K562 (cell line): ENCODE measurements around the gene HNF4A. TPM values are rescaled to one million over a fixed set of nuclear protein-coding genes. Genes with fewer than 3 reads are reported as not detected.

ENCODE experiments used
- ATAC-seq: fragments of 200-7000 bp; cut with Tn5 transposase; 3 replicates; pipeline ENCODE4 v1.9.1; 2020; ENCODE audit warnings: moderate library complexity
- BruUV-seq: library from RNA; stranded (reverse); fragments of 400-500 nt; replicated peaks from 2 replicates; lab custom pipeline; 2021; lab: Mats Ljungman, UMichigan
- CTCF ChIA-PET: fragments of 300-600 bp; formaldehyde crosslinking; extraction: SDS; loops from one replicate; lab custom pipeline; 2021; ENCODE audit warnings: low intra/inter-chr PET ratio; lab: Yijun Ruan, JAX
- POLR2A ChIA-PET: fragments of 300-600, 350-650 bp; sonication (Branson Sonifier 250); formaldehyde crosslinking; extraction: SDS; loops from one replicate; lab custom pipeline; 2021; ENCODE audit warnings: antibody characterized with exemption, inconsistent platforms; lab: Yijun Ruan, JAX
- DNase-seq, 4 experiments: peaks; one replicate each; pipeline versions ENCODE4 v3.0.0 to v3.0.0-alpha.2; 2011 to 2018; ENCODE audit warnings: low spot score in 3 of 4, mixed read lengths in 3 of 4; ENCODE audit errors: extremely low read depth in 1 of 4
- FAIRE-seq: peaks from 2 replicates; lab custom pipeline; 2011; peaks lifted over from hg19 to GRCh38; lab: Jason Lieb, UNC
- H2AFZ ChIP-seq: 2 replicates; pipeline ENCODE4 v1.6.0; 2011; ENCODE audit warnings: low read depth, low read length, control low read depth, inconsistent platforms
- H3K27ac ChIP-seq: fragments of 200-600 bp; 3 replicates; pipeline ENCODE4 v1.8.0; 2011; ENCODE audit warnings: low read depth, mild to moderate bottlenecking, control low read depth, inconsistent platforms, low read length, moderate library complexity, mixed read lengths; ENCODE audit errors: extremely low read depth
- H3K27me3 ChIP-seq, 2 experiments: fragments of 300-600 bp in 1 of 2; 2 replicates in 1 of 2; 3 replicates in 1 of 2; pipeline versions ENCODE4 v1.6.0 to v1.8.0; 2011; ENCODE audit warnings: inconsistent platforms in 2 of 2, low read length in 2 of 2, mild to moderate bottlenecking in 1 of 2, mixed read lengths in 1 of 2, moderate library complexity in 1 of 2; ENCODE audit not compliant: control insufficient read depth in 2 of 2, insufficient read depth in 2 of 2
- H3K36me3 ChIP-seq: fragments of 300-600 bp; 3 replicates; pipeline ENCODE4 v1.8.0; 2011; ENCODE audit warnings: mild to moderate bottlenecking, low read length, inconsistent platforms; ENCODE audit not compliant: control insufficient read depth, insufficient read depth
- H3K4me1 ChIP-seq, 2 experiments: fragments of 200-600 bp in 1 of 2; replicated peaks in 1 of 2; 2 replicates in 1 of 2; 3 replicates in 1 of 2; pipeline versions ENCODE4 v1.5.1 to v1.8.0; 2011; ENCODE audit warnings: inconsistent platforms in 2 of 2, low read length in 2 of 2, mild to moderate bottlenecking in 1 of 2, mixed read lengths in 1 of 2, moderate library complexity in 1 of 2; ENCODE audit not compliant: control insufficient read depth in 2 of 2, insufficient read depth in 2 of 2
- H3K4me2 ChIP-seq: 2 replicates; pipeline ENCODE4 v1.6.1; 2011; ENCODE audit warnings: low read length, control low read depth, inconsistent platforms, mixed read lengths; ENCODE audit not compliant: insufficient read depth
- H3K4me3 ChIP-seq: fragments of 200-600 bp; sonication (generic), shearing (Covaris generic); 2 replicates; pipeline ENCODE4 v1.5.1; 2016; ENCODE audit warnings: control low read depth, inconsistent platforms
- H3K79me2 ChIP-seq: fragments of 200-600 bp; 3 replicates; pipeline ENCODE4 v1.8.0; 2011; ENCODE audit warnings: low read length, inconsistent platforms; ENCODE audit not compliant: control insufficient read depth, insufficient read depth
- H3K9ac ChIP-seq, 2 experiments: 2 replicates each; pipeline versions ENCODE4 v1.6.0 to v1.6.1; 2011; ENCODE audit warnings: low read depth in 2 of 2, low read length in 2 of 2, control low read depth in 1 of 2, inconsistent platforms in 1 of 2, mild to moderate bottlenecking in 1 of 2, mixed read lengths in 1 of 2; ENCODE audit not compliant: insufficient read depth in 1 of 2
- H3K9me1 ChIP-seq: one replicate; pipeline ENCODE4 v1.6.0; 2011; ENCODE audit warnings: inconsistent platforms, mild to moderate bottlenecking, low read length, moderate library complexity; ENCODE audit not compliant: control insufficient read depth, insufficient read depth
- H3K9me3 ChIP-seq: replicated peaks from 2 replicates; pipeline ENCODE4 v1.5.1; 2011; ENCODE audit warnings: low read depth, low read length, inconsistent platforms; ENCODE audit not compliant: control insufficient read depth, insufficient read depth
- H4K20me1 ChIP-seq: replicated peaks from 2 replicates; pipeline ENCODE4 v1.6.1; 2011; ENCODE audit warnings: low read length, inconsistent platforms, mixed read lengths; ENCODE audit not compliant: control insufficient read depth, insufficient read depth
- CCAR2 ChIP-seq: fragments of 200-400 bp; formaldehyde crosslinking; IDR thresholded peaks from 2 replicates; pipeline ENCODE4 v1.6.1; 2017; ENCODE audit warnings: mild to moderate bottlenecking, low read depth, low read length
- CSDE1 ChIP-seq, 2 experiments: fragments of 450-650 bp; IDR thresholded peaks; 2 replicates each; pipeline ENCODE4 v1.6.1; 2016; ENCODE audit warnings: mild to moderate bottlenecking in 1 of 2
- FOS ChIP-seq: IDR thresholded peaks from 3 replicates; pipeline ENCODE4 v1.6.1; 2011; ENCODE audit not compliant: insufficient read length; ENCODE audit errors: extremely low read depth
- GTF2E2 ChIP-seq: fragments of 200-800 bp; sonication (Bioruptor generic); IDR thresholded peaks from 2 replicates; pipeline ENCODE4 v1.6.1; 2016; ENCODE audit warnings: missing genetic modification characterization, missing compliant biosample characterization
- HEY1 ChIP-seq: fragments of 250-450 bp; sonication (Bioruptor Pico); IDR thresholded peaks from 2 replicates; pipeline ENCODE4 v1.5.0; 2020; ENCODE audit warnings: mild to moderate bottlenecking, moderate library complexity, borderline replicate concordance
- ILK ChIP-seq: fragments of 450-650 bp; IDR thresholded peaks from 2 replicates; pipeline ENCODE4 v1.6.1; 2016; ENCODE audit warnings: missing genetic modification characterization, low read depth, mild to moderate bottlenecking, missing compliant biosample characterization, moderate library complexity, borderline replicate concordance
- SLC30A9 ChIP-seq: fragments of 250-450 bp; sonication (Bioruptor Pico); IDR thresholded peaks from 2 replicates; pipeline ENCODE4 v1.8.0; 2022; ENCODE audit warnings: mild to moderate bottlenecking, moderate library complexity
- ZC3H4 ChIP-seq: sonication (generic); formaldehyde crosslinking; IDR thresholded peaks from 2 replicates; pipeline ENCODE4 v1.9.0; 2021; ENCODE audit warnings: missing genetic modification reagents, borderline replicate concordance
- ZNF146 ChIP-seq: IDR thresholded peaks from one replicate; pipeline ENCODE4 v1.6.1; 2018; ENCODE audit warnings: missing compliant biosample characterization; ENCODE audit not compliant: unreplicated experiment
- ZNF707 ChIP-seq: fragments of 250-450 bp; sonication (Bioruptor Pico); conservative IDR thresholded peaks from 2 replicates; pipeline ENCODE4 v1.8.0; 2022; ENCODE audit warnings: inconsistent platforms, mild to moderate bottlenecking, moderate library complexity
- WGBS: fragments of 100-300 bp; shearing (Covaris generic); methylation state at CpG from one replicate; pipeline ENCODE4 v1.1.6; 2016; ENCODE audit warnings: low coverage, mixed read lengths; ENCODE audit not compliant: insufficient coverage; ENCODE audit errors: missing lambda C conversion rate; 5-methylcytosine and 5-hydroxymethylcytosine counted together
- in situ Hi-C: fragments of 300-500 bp; cut with MboI; formaldehyde crosslinking; loops from 4 replicates; pipeline ENCODE4 v1.15.0; 2018; ENCODE audit warnings: inconsistent platforms, mixed read lengths
- intact Hi-C: fragments of 100-400 bp; cut with micrococcal nuclease; formaldehyde crosslinking; loops from 2 replicates; pipeline ENCODE4 v1.14.2; 2022
- polyA plus RNA-seq, 8 experiments: library from polyadenylated mRNA; depleted of rRNA in 4 of 8; stranded (reverse) in 5 of 8; unstranded in 3 of 8; fragments of >200 nt; fragmentation: Nextera tagmentation in 2 of 8; fragmentation: Illumina TruSeq in 1 of 8; extraction: Ambion mirVana in 2 of 8; extraction: Trizol in 1 of 8; gene quantifications; 2 replicates each; pipeline versions ENCODE4 v1.2.1 to v1.2.3, GENCODE V29; 2011 to 2014; ENCODE audit warnings: inconsistent platforms in 1 of 8, missing spikeins in 1 of 8
- total RNA-seq, 7 experiments: library from RNA; depleted of rRNA in 6 of 7; stranded (reverse); fragments of >200 nt in 6 of 7; fragmentation: Illumina TruSeq in 2 of 7; extraction: Trizol in 2 of 7; gene quantifications; 2 replicates each; pipeline versions ENCODE4 v1.2.1 to v1.2.3, GENCODE V29; 2011 to 2021; ENCODE audit warnings: low replicate concordance in 1 of 7
- TF ChIP-seq, protein P1 (sequence below), 3 experiments: IDR thresholded peaks in 2 of 3; conservative IDR thresholded peaks in 1 of 3; 2 replicates each; pipeline ENCODE4 v1.5.1; 2011 to 2012; ENCODE audit warnings: low read length in 3 of 3, mild to moderate bottlenecking in 3 of 3, control low read depth in 2 of 3, improper control_type of control experiment in 1 of 3, inconsistent platforms in 1 of 3, low read depth in 1 of 3, mixed read lengths in 1 of 3, moderate library complexity in 1 of 3; ENCODE audit not compliant: insufficient read depth in 2 of 3
- TF ChIP-seq, protein P2 (sequence below): fragments of 250-450 bp; sonication (Bioruptor Pico); IDR thresholded peaks from 2 replicates; pipeline ENCODE4 v1.4.0; 2020; ENCODE audit warnings: mild to moderate bottlenecking, moderate library complexity
- TF ChIP-seq, protein P3 (sequence below): sonication (generic); formaldehyde crosslinking; IDR thresholded peaks from 2 replicates; pipeline ENCODE4 v1.8.0; 2023; ENCODE audit warnings: missing genetic modification reagents, mild to moderate bottlenecking, borderline replicate concordance

HNF4A gene
- total and polyA plus RNA-seq, 9 of the 15 experiments (the other 6 are each of a cell fraction or from before 2014, with no cell fraction given) = 0.03 to 0.27 (median 0.08) TPM; not detected in 5

DNA sequence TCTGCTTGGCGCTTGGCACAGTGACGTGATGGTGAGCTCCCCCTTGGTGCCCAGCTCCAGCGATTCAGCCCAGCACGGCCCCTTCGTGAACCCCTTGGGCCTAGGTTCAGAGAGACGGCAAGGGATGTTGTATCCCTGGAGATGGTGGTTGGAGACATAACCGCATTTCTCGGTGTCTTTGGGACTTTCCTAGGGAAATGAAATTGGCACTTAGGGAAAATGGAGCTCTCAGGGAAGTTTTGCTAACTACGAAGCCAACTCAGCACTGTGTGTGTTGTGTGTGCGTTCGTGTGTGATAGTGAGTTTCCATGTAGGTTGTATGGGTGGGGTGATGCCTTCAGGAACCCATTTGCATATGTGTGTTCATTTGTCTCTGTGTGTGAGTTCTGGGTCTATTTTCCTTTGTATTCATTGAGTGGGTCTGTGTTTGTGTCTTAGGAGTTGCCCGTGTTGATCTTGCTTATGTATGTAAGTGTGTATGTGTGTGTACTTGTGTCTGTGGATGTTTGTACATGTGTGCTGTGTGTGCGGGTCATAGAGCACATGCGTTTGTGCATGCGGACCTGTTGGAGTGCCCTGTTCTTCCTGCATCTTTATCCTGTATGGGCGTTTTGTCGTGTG, 46.4 kb downstream of the HNF4A start:
- CTCF ChIA-PET = no interaction called here
- Histone ChIP-seq H3K9ac (no peak overlapping the region), H2AFZ (no peak overlapping the region), H3K4me2 (no peak overlapping the region), H3K9me3 (no peaks in the 10 kb centered on the region), H3K36me3 (no peaks in the 10 kb centered on the region), H3K79me2 (no peaks in the 10 kb centered on the region), H3K4me3 (no peak overlapping the region), H3K27ac (no peak overlapping the region), H4K20me1 (no peaks in the 10 kb centered on the region; the same call in 1 of the 2 replicates), H3K27me3 (peaks cover 0 to 32% of the 10 kb centered on the region in 2 experiments; a peak in 3 of 5 replicates), H3K4me1 (peaks cover 3 to 11% of the 10 kb centered on the region in 2 experiments), H3K9me1 (no peaks in the 10 kb centered on the region)
- WGBS = 31% methylated on average over 17 of the region's 17 CpGs
- FAIRE-seq (peak; percentile 57), DNase-seq (no peak), ATAC-seq (no peak)
- in situ Hi-C loops (no loop called here), intact Hi-C loops (no loop called here)
- BruUV-seq = no TSS peak
- POLR2A ChIA-PET = no interaction called here
- no peak for TF ChIP-seq SLC30A9 (CRISPR knock-in tag)
- TF ChIP-seq, protein P1, sequence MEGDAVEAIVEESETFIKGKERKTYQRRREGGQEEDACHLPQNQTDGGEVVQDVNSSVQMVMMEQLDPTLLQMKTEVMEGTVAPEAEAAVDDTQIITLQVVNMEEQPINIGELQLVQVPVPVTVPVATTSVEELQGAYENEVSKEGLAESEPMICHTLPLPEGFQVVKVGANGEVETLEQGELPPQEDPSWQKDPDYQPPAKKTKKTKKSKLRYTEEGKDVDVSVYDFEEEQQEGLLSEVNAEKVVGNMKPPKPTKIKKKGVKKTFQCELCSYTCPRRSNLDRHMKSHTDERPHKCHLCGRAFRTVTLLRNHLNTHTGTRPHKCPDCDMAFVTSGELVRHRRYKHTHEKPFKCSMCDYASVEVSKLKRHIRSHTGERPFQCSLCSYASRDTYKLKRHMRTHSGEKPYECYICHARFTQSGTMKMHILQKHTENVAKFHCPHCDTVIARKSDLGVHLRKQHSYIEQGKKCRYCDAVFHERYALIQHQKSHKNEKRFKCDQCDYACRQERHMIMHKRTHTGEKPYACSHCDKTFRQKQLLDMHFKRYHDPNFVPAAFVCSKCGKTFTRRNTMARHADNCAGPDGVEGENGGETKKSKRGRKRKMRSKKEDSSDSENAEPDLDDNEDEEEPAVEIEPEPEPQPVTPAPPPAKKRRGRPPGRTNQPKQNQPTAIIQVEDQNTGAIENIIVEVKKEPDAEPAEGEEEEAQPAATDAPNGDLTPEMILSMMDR (IDR thresholded peaks at IDR 0.05 in 2 of 3, conservative IDR thresholded peaks at IDR 0.05 in 1 of 3; ENCODE audit: insufficient read depth in 2 of 3, low read depth in 1 of 3, low read length in 3 of 3) = no peak
- TF ChIP-seq, protein P2, sequence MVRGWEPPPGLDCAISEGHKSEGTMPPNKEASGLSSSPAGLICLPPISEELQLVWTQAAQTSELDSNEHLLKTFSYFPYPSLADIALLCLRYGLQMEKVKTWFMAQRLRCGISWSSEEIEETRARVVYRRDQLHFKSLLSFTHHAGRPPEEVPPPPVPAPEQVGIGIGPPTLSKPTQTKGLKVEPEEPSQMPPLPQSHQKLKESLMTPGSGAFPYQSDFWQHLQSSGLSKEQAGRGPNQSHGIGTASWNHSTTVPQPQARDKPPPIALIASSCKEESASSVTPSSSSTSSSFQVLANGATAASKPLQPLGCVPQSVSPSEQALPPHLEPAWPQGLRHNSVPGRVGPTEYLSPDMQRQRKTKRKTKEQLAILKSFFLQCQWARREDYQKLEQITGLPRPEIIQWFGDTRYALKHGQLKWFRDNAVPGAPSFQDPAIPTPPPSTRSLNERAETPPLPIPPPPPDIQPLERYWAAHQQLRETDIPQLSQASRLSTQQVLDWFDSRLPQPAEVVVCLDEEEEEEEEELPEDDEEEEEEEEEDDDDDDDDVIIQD = no peak
- TF ChIP-seq CCAR2 = no peak
- no peak for TF ChIP-seq ILK
- TF ChIP-seq ZNF146 (CRISPR knock-in tag) = no peak
- no peak for TF ChIP-seq FOS
- no peak for TF ChIP-seq CSDE1 (IDR thresholded peaks at IDR 0.05)
- TF ChIP-seq GTF2E2 (tag) = no peak
- no peak for TF ChIP-seq ZC3H4 (CRISPR knock-in tag)
- no peak for TF ChIP-seq ZNF707
- TF ChIP-seq, protein P3, sequence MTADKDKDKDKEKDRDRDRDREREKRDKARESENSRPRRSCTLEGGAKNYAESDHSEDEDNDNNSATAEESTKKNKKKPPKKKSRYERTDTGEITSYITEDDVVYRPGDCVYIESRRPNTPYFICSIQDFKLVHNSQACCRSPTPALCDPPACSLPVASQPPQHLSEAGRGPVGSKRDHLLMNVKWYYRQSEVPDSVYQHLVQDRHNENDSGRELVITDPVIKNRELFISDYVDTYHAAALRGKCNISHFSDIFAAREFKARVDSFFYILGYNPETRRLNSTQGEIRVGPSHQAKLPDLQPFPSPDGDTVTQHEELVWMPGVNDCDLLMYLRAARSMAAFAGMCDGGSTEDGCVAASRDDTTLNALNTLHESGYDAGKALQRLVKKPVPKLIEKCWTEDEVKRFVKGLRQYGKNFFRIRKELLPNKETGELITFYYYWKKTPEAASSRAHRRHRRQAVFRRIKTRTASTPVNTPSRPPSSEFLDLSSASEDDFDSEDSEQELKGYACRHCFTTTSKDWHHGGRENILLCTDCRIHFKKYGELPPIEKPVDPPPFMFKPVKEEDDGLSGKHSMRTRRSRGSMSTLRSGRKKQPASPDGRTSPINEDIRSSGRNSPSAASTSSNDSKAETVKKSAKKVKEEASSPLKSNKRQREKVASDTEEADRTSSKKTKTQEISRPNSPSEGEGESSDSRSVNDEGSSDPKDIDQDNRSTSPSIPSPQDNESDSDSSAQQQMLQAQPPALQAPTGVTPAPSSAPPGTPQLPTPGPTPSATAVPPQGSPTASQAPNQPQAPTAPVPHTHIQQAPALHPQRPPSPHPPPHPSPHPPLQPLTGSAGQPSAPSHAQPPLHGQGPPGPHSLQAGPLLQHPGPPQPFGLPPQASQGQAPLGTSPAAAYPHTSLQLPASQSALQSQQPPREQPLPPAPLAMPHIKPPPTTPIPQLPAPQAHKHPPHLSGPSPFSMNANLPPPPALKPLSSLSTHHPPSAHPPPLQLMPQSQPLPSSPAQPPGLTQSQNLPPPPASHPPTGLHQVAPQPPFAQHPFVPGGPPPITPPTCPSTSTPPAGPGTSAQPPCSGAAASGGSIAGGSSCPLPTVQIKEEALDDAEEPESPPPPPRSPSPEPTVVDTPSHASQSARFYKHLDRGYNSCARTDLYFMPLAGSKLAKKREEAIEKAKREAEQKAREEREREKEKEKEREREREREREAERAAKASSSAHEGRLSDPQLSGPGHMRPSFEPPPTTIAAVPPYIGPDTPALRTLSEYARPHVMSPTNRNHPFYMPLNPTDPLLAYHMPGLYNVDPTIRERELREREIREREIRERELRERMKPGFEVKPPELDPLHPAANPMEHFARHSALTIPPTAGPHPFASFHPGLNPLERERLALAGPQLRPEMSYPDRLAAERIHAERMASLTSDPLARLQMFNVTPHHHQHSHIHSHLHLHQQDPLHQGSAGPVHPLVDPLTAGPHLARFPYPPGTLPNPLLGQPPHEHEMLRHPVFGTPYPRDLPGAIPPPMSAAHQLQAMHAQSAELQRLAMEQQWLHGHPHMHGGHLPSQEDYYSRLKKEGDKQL = no peak
- no peak for TF ChIP-seq HEY1
